Thymus (tissue), 11 donors: ENCODE results near the gene GRB2. TPM values are rescaled to one million over a fixed set of nuclear protein-coding genes. Genes with fewer than 3 reads are reported as not detected.
"Not testable (repeated sequence)": the region's sequence is repeated elsewhere in the genome, so short reads cannot be mapped to it uniquely, and the experiment has no call there.

Experiments used
- DNase-seq, 9 donors: peaks; one replicate each; pipeline ENCODE4 v3.0.0-alpha.2; 2013; ENCODE audit warnings: low spot score in 9 of 9, low read depth in 6 of 9, missing footprints in 1 of 9
- H3K27ac ChIP-seq, 2 donors: one replicate each; pipeline ENCODE4 v1.5.1; 2013; ENCODE audit warnings: control low read depth in 1 of 2, low read depth in 1 of 2, low read length in 1 of 2, mild to moderate bottlenecking in 1 of 2, moderate library complexity in 1 of 2
- H3K27me3 ChIP-seq, 2 donors: one replicate each; pipeline ENCODE4 v1.5.1; 2013; ENCODE audit warnings: low read length in 1 of 2; ENCODE audit not compliant: control insufficient read depth in 2 of 2, insufficient read depth in 1 of 2
- H3K36me3 ChIP-seq, 2 donors: one replicate each; pipeline ENCODE4 v1.5.1; 2013; ENCODE audit warnings: low read length in 1 of 2, mild to moderate bottlenecking in 1 of 2, moderate library complexity in 1 of 2; ENCODE audit not compliant: control insufficient read depth in 2 of 2, insufficient read depth in 2 of 2
- H3K4me1 ChIP-seq, 2 donors: one replicate each; pipeline ENCODE4 v1.5.1; 2013; ENCODE audit warnings: low read length in 2 of 2; ENCODE audit not compliant: control insufficient read depth in 2 of 2, insufficient read depth in 2 of 2
- H3K4me3 ChIP-seq, 2 donors: one replicate each; pipeline ENCODE4 v1.5.1; 2013; ENCODE audit warnings: low read length in 2 of 2, control low read depth in 1 of 2, mild to moderate bottlenecking in 1 of 2
- H3K9me3 ChIP-seq, 2 donors: one replicate each; pipeline ENCODE4 v1.5.1; 2013; ENCODE audit warnings: low read length in 1 of 2, mild to moderate bottlenecking in 1 of 2; ENCODE audit not compliant: control insufficient read depth in 2 of 2, insufficient read depth in 1 of 2
- WGBS: extraction: QIAGEN DNeasy Blood & Tissue Kit; methylation state at CpG from one replicate; pipeline ENCODE4 v1.1.7; 2013; 5-methylcytosine and 5-hydroxymethylcytosine counted together
- polyA plus RNA-seq: library from polyadenylated mRNA; stranded (reverse); fragments of 200-250 nt; gene quantifications from one replicate; pipeline ENCODE4 v1.2.3, GENCODE V29; 2013
- total RNA-seq: library from RNA; stranded (reverse); fragments of 120-200 nt; gene quantifications from one replicate; pipeline ENCODE4 v1.2.4, GENCODE V29; 2013
- donor health status: healthy.

Gene GRB2
- total and polyA plus RNA-seq, 2 donors, result 65.1 to 79.4 TPM

GRCh38 chr17:75280189-75280588 lies 125.3 kb downstream of the GRB2 start:
- H3K9me3 ChIP-seq, DNase-seq, H3K27me3 ChIP-seq, H3K4me1 ChIP-seq, H3K27ac ChIP-seq, H3K4me3 ChIP-seq: not testable (repeated sequence)
- whole genome bisulfite sequencing, result 98% methylated on average over 4 of the region's 4 CpGs
- peaks cover 39 to 41% of the 10 kb centered on the region in 2 donors for H3K36me3 ChIP-seq

- peaks cover 2 to 4% of the 10 kb centered on the region in 2 donors for H3K4me1 ChIP-seq
- H3K9me3 ChIP-seq, result no peaks in the 10 kb centered on the region
- no peak overlapping the region for H3K4me3 ChIP-seq
- H3K27me3 ChIP-seq, result no peaks in the 10 kb centered on the region
- no peak for DNase-seq
- H3K27ac ChIP-seq, result no peak overlapping the region
- WGBS, result 98% methylated on average over 6 of the region's 6 CpGs
- peaks cover 36 to 51% of the 10 kb centered on the region in 2 donors for H3K36me3 ChIP-seq
These were observed 127.8 kb downstream of the GRB2 start for GRCh38 chr17:75277664-75278071.

GRCh38 chr17:75273977-75274708 lies 131.3 kb downstream of the GRB2 start:
- DNase-seq, result no peak
- WGBS, result 95% methylated on average over 7 of the region's 7 CpGs

DNA sequence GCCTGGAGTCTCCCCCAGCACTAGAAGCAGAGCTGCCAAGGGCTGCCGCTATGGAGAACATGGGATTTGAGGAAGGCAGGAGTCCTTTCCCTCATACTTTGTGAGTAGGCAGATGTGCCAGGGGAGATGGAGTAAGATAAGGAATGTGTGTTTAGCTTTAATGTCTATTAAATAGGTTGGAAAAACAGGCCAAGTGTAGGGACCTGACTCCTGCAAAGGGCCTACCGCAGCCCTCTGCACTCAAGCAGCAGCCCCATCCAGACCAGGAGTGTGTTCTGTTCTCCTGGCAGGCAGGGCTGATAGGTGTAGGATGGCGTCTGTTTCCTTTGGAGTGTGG lies 132.7 kb downstream of the GRB2 start:
- Histone ChIP-seq H3K27me3 (peaks cover 0 to 7% of the 10 kb centered on the region in 2 donors), H3K4me3 (no peak overlapping the region), H3K4me1 (peaks cover 13 to 30% of the 10 kb centered on the region in 2 donors), H3K27ac (no peak overlapping the region), H3K36me3 (peaks cover 22 to 28% of the 10 kb centered on the region in 2 donors), H3K9me3 (no peaks in the 10 kb centered on the region)
- DNase-seq, result no peak
- WGBS, result 91% methylated on average over 3 of the region's 3 CpGs

More at GRCh38 chr17:75273977-75274708, 131.3 kb downstream of the GRB2 start:
- Histone ChIP-seq H3K36me3 (peaks cover 22 to 36% of the 10 kb centered on the region in 2 donors), H3K4me3 (no peak overlapping the region), H3K27ac (no peak overlapping the region), H3K9me3 (no peaks in the 10 kb centered on the region), H3K27me3 (peaks cover 0 to 7% of the 10 kb centered on the region in 2 donors), H3K4me1 (peaks cover 15 to 30% of the 10 kb centered on the region in 2 donors)

DNA sequence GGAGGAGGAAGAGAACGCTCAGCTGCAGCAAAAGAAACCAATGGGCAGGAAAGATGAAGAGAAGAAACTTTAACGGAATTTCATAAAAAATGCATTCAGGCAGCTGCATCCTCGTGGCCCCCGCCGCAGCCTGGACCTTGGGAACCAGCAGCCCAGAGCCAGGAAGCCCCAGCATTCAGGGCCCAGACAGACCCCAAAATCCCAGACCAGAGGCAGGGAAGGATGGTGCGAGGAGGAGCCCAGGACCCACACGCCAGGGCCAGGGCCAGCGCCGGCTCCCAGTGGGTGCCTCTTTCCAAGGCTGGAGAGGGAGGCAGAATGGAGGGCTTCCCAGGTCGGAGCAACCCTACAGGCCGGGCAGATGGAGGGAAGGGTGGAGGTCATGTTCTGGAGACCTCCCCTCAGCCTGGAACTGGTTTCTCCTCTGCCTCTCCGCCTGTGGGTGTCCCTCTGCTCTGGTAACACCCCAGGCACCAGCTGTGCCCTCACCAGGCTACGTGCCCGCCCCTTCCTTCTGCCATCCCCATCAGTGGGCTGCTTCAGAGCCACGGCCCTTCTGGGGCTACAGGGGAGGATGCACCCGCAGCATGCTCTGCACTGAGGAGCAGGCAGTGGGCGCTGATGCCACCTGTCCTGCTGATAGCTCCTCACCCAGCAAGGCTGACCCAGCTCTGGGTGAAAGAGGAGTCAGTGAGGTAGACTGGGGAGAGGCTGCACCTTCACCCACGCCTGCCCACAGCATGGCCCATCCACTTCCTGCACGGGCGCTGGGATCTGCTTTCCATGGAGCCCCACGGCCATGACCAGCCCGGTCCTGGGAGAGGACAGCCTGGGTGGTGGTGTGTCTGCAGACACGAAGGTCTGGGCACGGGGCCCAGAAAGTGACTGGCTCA lies 133.3 kb downstream of the GRB2 start:
- 63% methylated on average over 24 of the region's 24 CpGs for WGBS
- no peak for DNase-seq
- peak overlapping the region in 1 of 2 donors; percentile 92 for H3K27ac ChIP-seq
- peak overlapping the region; percentile 66 to 76 for H3K4me3 ChIP-seq
- no peaks in the 10 kb centered on the region for H3K9me3 ChIP-seq
- peaks cover 25 to 27% of the 10 kb centered on the region in 2 donors for H3K36me3 ChIP-seq
- peaks cover 0 to 7% of the 10 kb centered on the region in 2 donors for H3K27me3 ChIP-seq
- peaks cover 13 to 30% of the 10 kb centered on the region in 2 donors for H3K4me1 ChIP-seq

DNA sequence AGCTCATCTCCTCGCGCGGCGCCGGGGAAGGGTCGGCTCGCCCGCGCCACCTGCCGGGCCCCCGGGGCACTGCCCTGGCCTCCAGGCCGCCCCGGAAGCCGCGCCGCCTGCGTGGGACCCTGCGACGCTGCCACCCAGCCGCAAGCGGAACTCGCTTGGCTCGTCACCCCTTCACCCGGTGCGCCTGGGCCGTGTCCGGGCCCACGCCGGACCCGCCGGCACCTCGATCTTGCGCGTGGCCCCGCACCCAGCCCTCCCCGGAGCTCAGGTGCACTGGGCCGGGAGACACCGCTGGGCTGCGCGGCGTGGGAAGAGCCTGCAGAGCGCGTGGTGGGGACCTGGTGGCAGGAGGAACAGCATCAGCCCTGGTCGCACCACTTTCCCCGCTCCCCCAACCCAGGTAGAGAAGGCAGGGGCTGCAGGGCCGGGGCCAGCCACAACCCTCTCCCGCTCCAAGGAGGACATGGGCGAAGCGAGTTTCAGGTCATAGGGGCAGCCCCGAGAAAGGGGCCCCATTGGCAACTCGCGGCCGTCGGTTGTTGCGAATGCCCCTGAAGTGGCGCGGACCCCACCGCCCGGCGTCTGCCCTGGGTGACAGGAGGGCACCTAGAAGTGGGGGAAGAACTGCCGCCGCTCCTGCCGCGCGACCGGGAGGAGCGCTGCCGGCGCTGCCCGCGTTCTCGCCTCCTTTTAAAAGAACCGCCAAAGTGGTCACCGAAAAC lies 134.1 kb downstream of the GRB2 start:
- peaks cover 28 to 31% of the 10 kb centered on the region in 2 donors for H3K36me3 ChIP-seq
- peaks cover 0 to 7% of the 10 kb centered on the region in 2 donors for H3K27me3 ChIP-seq
- H3K27ac ChIP-seq, result peak overlapping the region; percentile 82 to 92
- DNase-seq, result peak in 8 of 9 donors; percentile 65 to 93 (median 82)
- peaks cover 13 to 30% of the 10 kb centered on the region in 2 donors for H3K4me1 ChIP-seq
- no peaks in the 10 kb centered on the region for H3K9me3 ChIP-seq
- H3K4me3 ChIP-seq, result peak overlapping the region; percentile 66 to 76
- WGBS, result under 1% methylated on average over 74 of the region's 74 CpGs

GRCh38 chr17:75270966-75271232 lies 134.6 kb downstream of the GRB2 start, which contains the start of gene MIF4GD:
Gene MIF4GD, minus strand, starts transcription at chr17:75271231. Its CDS starts 1,036 bp downstream, at chr17:75270195.
- peaks cover 0 to 7% of the 10 kb centered on the region in 2 donors for H3K27me3 ChIP-seq
- peaks cover 13 to 30% of the 10 kb centered on the region in 2 donors for H3K4me1 ChIP-seq
- H3K36me3 ChIP-seq, result peaks cover 33 to 36% of the 10 kb centered on the region in 2 donors
- peak within 1 kb of the TSS; percentile 76 for H3K4me3 ChIP-seq
- H3K27ac ChIP-seq, result peak within 1 kb of the TSS; percentile 82 to 92
- no peaks in the 10 kb centered on the region for H3K9me3 ChIP-seq
- WGBS, result under 1% methylated on average over 39 of the region's 39 CpGs
- no peak for DNase-seq

GRCh38 chr17:75270218-75270965 lies 135.1 kb downstream of the GRB2 start:
- Histone ChIP-seq H3K4me1 (peaks cover 13 to 30% of the 10 kb centered on the region in 2 donors), H3K36me3 (peaks cover 36 to 41% of the 10 kb centered on the region in 2 donors), H3K4me3 (peak overlapping the region; percentile 76), H3K27me3 (peaks cover 0 to 7% of the 10 kb centered on the region in 2 donors), H3K27ac (peak overlapping the region; percentile 72 to 83), H3K9me3 (no peaks in the 10 kb centered on the region)
- WGBS, result 1% methylated on average over 47 of the region's 47 CpGs
- DNase-seq, result peak in 4 of 9 donors; percentile 34 to 63 (median 36)
